Brain microvascular endothelial cell (primary cell): ENCODE results near the gene UPB1.

Experiments used
- DNase-seq: peaks from one replicate; pipeline ENCODE4 v3.0.0-alpha.2; 2020
- H3K27ac ChIP-seq: fragments of 250-450 bp; sonication (Bioruptor Pico); 2 replicates; pipeline ENCODE4 v1.5.1; 2020; ENCODE audit warnings: mild to moderate bottlenecking, moderate library complexity
- H3K27me3 ChIP-seq: fragments of 250-450 bp; sonication (Bioruptor Pico); replicated peaks from 2 replicates; pipeline ENCODE4 v1.5.1; 2020; ENCODE audit warnings: mild to moderate bottlenecking
- H3K36me3 ChIP-seq: fragments of 250-450 bp; sonication (Bioruptor Pico); replicated peaks from 2 replicates; pipeline ENCODE4 v1.5.1; 2020; ENCODE audit warnings: mild to moderate bottlenecking
- H3K4me3 ChIP-seq: 2 replicates; pipeline ENCODE4 v1.5.1; 2011; ENCODE audit warnings: low read depth, mild to moderate bottlenecking, control low read depth, low read length, moderate library complexity
- CTCF ChIP-seq: IDR thresholded peaks from 2 replicates; pipeline ENCODE4 v1.5.1; 2011; ENCODE audit warnings: low read depth, mild to moderate bottlenecking, moderate library complexity, low read length, control low read depth, inconsistent platforms; ENCODE audit errors: missing control alignments
- in situ Hi-C: cut with HindIII; loops from 2 replicates; pipeline ENCODE4 v1.10.0; 2017; ENCODE audit warnings: low sequenced_read_pairs, low pct_ligation_motif_present

UPB1 gene

GRCh38 chr22:24576778-24577177 lies 81.6 kb downstream of the UPB1 start:
- DNase-seq: no peak
- no peak overlapping the region for H3K27ac ChIP-seq
- in situ Hi-C loops: no loop called here
- no peaks in the 10 kb centered on the region for H3K27me3 ChIP-seq
- TF ChIP-seq CTCF: no peak
- H3K4me3 ChIP-seq: no peak overlapping the region
- peaks cover 20% of the 10 kb centered on the region for H3K36me3 ChIP-seq
